DMS 273 treated with DMSO at 0.1 percent for 48 hours (cell line): ENCODE measurements around the gene CLCNKA.

Experiments
- DNase-seq: peaks from one replicate; lab custom pipeline; 2025; lab: John Stamatoyannopoulos, UW

Gene CLCNKA

GRCh38 chr1:16078925-16079656, 57.3 kb downstream of the CLCNKA start:
- peak; percentile 41 for DNase-seq

GRCh38 chr1:16080422-16081150, 58.8 kb downstream of the CLCNKA start:
- DNase-seq = no peak

- DNase-seq = no peak
Measured at GRCh38 chr1:16081636-16082035, 59.8 kb downstream of the CLCNKA start.

- no peak for DNase-seq
Measured at GRCh38 chr1:16082283-16083038, 60.6 kb downstream of the CLCNKA start.

- no peak for DNase-seq
Measured at GRCh38 chr1:16083486-16083885, 61.6 kb downstream of the CLCNKA start.
